DOHH2 (cell line): ENCODE data around the gene KCNK6.

Experiments used
- H3F3A ChIP-seq: fragments of 200-600 bp; sonication (generic), shearing (Covaris generic); 2 replicates; pipeline ENCODE4 v1.6.0; 2016; ENCODE audit warnings: antibody characterized with exemption, mild to moderate bottlenecking; ENCODE audit not compliant: control insufficient read depth, insufficient read depth
- H3K27ac ChIP-seq: fragments of 200-600 bp; sonication (generic); 2 replicates; pipeline ENCODE4 v1.5.1; 2014; ENCODE audit warnings: low read depth, mild to moderate bottlenecking, low read length, moderate library complexity
- H3K27me3 ChIP-seq: fragments of 200-600 bp; sonication (generic); 2 replicates; pipeline ENCODE4 v1.6.1; 2014; ENCODE audit warnings: mild to moderate bottlenecking, low read length, mixed read lengths; ENCODE audit not compliant: control insufficient read depth
- H3K36me3 ChIP-seq: fragments of 200-600 bp; sonication (generic); 2 replicates; pipeline ENCODE4 v1.6.1; 2014; ENCODE audit warnings: mild to moderate bottlenecking, low read length, moderate library complexity, mixed read lengths; ENCODE audit not compliant: control insufficient read depth
- H3K4me1 ChIP-seq: fragments of 200-600 bp; sonication (generic); 2 replicates; pipeline ENCODE4 v1.6.1; 2014; ENCODE audit warnings: mild to moderate bottlenecking, low read length, mixed read lengths; ENCODE audit not compliant: control insufficient read depth
- H3K4me2 ChIP-seq: fragments of 200-600 bp; sonication (generic); 2 replicates; pipeline ENCODE4 v1.6.0; 2014; ENCODE audit warnings: mild to moderate bottlenecking, low read length, moderate library complexity
- H3K4me3 ChIP-seq: fragments of 200-600 bp; sonication (generic); 2 replicates; pipeline ENCODE4 v1.5.1; 2014; ENCODE audit warnings: mild to moderate bottlenecking, low read length, mixed read lengths
- H3K79me2 ChIP-seq: fragments of 200-600 bp; sonication (generic); 2 replicates; pipeline ENCODE4 v1.6.1; 2014; ENCODE audit warnings: mild to moderate bottlenecking, low read length, mixed read lengths; ENCODE audit not compliant: control insufficient read depth
- H3K9me2 ChIP-seq: fragments of 200-600 bp; sonication (generic); replicated peaks from 2 replicates; pipeline ENCODE4 v1.6.1; 2014; ENCODE audit warnings: mild to moderate bottlenecking, low read length, mixed read lengths; ENCODE audit not compliant: control insufficient read depth
- H3K9me3 ChIP-seq: fragments of 200-600 bp; sonication (generic); 2 replicates; pipeline ENCODE4 v1.6.1; 2014; ENCODE audit warnings: antibody characterized with exemption, low read length, mixed read lengths; ENCODE audit not compliant: control insufficient read depth, insufficient read depth
- H4K20me1 ChIP-seq: fragments of 200-600 bp; sonication (generic); 2 replicates; pipeline ENCODE4 v1.6.0; 2014; ENCODE audit warnings: low read depth, mild to moderate bottlenecking, antibody characterized with exemption, low read length, moderate library complexity; ENCODE audit not compliant: control insufficient read depth, insufficient read depth
- CTCF ChIP-seq: fragments of 200-600 bp; sonication (generic); IDR thresholded peaks from one replicate; pipeline ENCODE4 v1.5.1; 2014; ENCODE audit warnings: antibody characterized with exemption, mild to moderate bottlenecking, low read depth, low read length; ENCODE audit not compliant: poor library complexity, severe bottlenecking
- EZH2phosphoT487 ChIP-seq: fragments of 200-600 bp; sonication (generic); IDR thresholded peaks from 2 replicates; pipeline ENCODE4 v1.6.1; 2017; ENCODE audit warnings: borderline replicate concordance, mild to moderate bottlenecking, antibody characterized with exemption, low read length, moderate library complexity, mixed read lengths

KCNK6 gene

GRCh38 chr19:38310986-38311385 lies 8.7 kb upstream of the KCNK6 start:
- Histone ChIP-seq H3K9me2 (no peaks in the 10 kb centered on the region), H4K20me1 (no peaks in the 10 kb centered on the region), H3K36me3 (peaks cover 4% of the 10 kb centered on the region; the same call in 1 of the 2 replicates), H3K9me3 (no peaks in the 10 kb centered on the region), H3K4me2 (no peak overlapping the region), H3K79me2 (peaks cover 33% of the 10 kb centered on the region), H3K4me3 (no peak overlapping the region), H3F3A (no peaks in the 10 kb centered on the region), H3K4me1 (peaks cover 23% of the 10 kb centered on the region), H3K27ac (no peak overlapping the region), H3K27me3 (no peaks in the 10 kb centered on the region)
- TF ChIP-seq EZH2phosphoT487 (no peak), CTCF (no peak)

- peaks cover 9% of the 10 kb centered on the region for H3F3A ChIP-seq
- peaks cover 32% of the 10 kb centered on the region for H3K79me2 ChIP-seq
- no peaks in the 10 kb centered on the region for H3K36me3 ChIP-seq
- peak within 1 kb of the TSS; percentile 96 for H3K4me2 ChIP-seq
- peak within 1 kb of the TSS; percentile 76 for H3K27ac ChIP-seq
- H3K27me3 ChIP-seq, result no peaks in the 10 kb centered on the region
- TF ChIP-seq CTCF, result no peak
- H3K4me1 ChIP-seq, result peaks cover 56% of the 10 kb centered on the region
- no peaks in the 10 kb centered on the region for H3K9me3 ChIP-seq
- H4K20me1 ChIP-seq, result no peaks in the 10 kb centered on the region
- H3K4me3 ChIP-seq, result peak within 1 kb of the TSS; percentile 83
- H3K9me2 ChIP-seq, result no peaks in the 10 kb centered on the region
Measured at GRCh38 chr19:38315657-38316476, 3.8 kb upstream of the KCNK6 start, which contains the start of gene YIF1B. YIF1B (minus strand) TSS chr19:38315947; CDS start chr19:38315917, 30 bp downstream.

- Histone ChIP-seq H3K4me1 (peaks cover 60% of the 10 kb centered on the region), H4K20me1 (no peaks in the 10 kb centered on the region), H3K4me3 (peak overlapping the region; percentile 83), H3K27me3 (no peaks in the 10 kb centered on the region), H3K9me2 (no peaks in the 10 kb centered on the region), H3K4me2 (peak overlapping the region; percentile 96), H3F3A (peaks cover 9% of the 10 kb centered on the region), H3K36me3 (no peaks in the 10 kb centered on the region), H3K27ac (peak overlapping the region; percentile 76), H3K9me3 (no peaks in the 10 kb centered on the region), H3K79me2 (peaks cover 28% of the 10 kb centered on the region)
- TF ChIP-seq EZH2phosphoT487 (no peak), CTCF (no peak)
Measured at GRCh38 chr19:38316477-38317067, 3.1 kb upstream of the KCNK6 start.
